ENCODE measurements around the gene MAPK9.

The MAPK9 gene

DNA sequence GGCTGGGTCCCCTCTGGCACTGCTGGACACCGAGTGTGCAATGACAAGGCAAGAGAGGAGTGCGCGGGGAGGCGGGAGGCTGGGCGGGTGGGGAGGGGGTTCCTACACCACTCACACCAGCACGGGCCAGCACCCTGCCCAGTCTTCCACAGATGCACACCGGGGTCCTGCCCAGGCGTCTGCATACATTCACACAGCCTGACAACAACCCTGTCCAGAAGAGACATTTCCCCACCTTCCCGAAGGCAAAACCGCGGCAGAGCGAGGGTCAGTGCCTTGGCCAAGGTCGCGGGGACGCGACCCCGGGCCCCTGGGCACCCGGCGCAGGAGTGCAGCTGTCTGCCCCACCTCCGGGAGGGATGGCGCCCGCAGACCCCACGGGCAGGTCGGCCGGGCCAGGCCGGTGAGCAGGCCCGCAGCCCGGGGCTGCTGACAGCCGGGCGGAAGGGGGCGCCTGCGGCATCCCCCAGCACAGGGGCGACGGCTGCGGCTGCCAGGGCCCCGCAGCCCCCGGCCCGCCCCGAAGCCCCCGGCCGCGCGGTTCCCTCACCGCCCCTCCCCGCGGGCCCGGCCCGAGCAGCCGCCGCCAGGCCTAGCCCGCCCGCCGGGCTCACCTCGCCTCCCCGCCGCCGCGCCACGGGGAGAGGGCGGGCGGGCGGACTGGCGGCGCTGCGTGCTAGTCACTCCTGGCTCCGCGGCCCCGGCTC, 496 bp downstream of the MAPK9 start:
- DNase-seq, result no peak

DNA sequence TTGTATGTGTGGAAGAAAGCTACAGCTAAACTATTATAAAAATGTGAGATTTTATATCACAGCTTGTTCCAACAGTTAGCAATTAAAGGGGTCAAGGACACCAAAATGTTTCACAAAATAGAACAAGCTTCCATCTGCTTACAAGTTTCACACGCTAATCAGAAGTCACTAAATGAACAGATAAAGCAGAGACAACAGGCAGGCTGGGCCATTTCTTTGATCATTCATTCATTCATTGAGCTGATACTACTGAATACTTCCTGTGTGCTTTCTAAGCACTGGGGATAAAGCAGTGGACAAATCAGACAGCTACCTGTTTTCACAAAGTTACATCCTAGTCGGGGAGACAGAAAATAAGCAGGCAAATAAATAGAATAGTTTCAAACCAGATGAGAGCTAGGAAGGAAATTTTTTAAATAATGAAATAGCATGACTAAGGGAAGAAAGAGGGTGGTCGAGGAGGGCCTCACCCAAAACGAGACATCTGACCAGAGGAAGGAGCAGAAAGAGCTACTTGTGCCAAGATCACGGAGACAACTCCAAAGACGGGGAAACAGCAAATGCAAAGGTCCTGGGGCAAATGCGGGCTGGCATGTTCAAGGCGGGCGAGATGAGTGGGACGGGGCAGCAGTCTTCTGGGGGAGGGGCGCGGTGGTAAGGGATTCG, 1.2 kb downstream of the MAPK9 start:
- DNase-seq, result no peak

DNA sequence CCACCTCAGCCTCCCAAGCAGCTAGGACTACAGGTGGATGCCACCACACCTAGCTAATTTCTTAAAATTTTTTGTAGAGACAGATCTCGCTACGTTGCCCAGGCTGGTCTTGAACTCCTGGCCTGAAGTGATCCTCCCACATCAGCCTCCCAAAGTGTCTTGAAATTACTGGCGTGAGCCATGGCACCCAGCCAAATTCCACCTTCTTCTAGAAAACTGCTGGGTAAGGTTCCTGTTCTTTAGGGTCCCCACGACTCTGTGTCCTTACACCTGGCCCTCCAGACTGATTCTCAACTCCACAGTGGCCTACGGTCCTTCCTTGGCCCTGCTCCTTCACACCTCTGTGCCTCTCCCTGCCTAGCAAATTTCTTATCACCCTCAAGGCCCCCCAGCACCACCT, 1.9 kb downstream of the MAPK9 start:
- DNase-seq, result no peak

DNA sequence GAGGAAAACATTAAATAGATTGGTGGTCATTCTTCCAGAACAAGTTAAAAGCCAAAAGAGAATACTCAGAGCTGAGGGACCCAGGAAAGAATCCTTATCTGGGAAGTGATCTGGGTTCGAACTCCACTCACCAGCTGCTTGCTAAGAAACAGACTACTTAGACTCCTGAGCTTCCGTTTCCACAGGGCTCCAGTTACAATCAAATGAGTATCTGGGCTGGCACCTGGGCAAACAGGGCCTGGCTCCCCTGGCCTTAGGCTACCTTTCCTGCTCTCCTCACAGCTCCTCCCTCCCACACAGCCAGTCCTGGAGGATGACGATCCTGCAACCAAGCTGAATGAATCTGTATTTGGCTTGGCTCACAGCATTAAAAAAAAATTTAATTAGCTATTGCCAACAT, 2.5 kb downstream of the MAPK9 start:
- no peak for DNase-seq

DNA sequence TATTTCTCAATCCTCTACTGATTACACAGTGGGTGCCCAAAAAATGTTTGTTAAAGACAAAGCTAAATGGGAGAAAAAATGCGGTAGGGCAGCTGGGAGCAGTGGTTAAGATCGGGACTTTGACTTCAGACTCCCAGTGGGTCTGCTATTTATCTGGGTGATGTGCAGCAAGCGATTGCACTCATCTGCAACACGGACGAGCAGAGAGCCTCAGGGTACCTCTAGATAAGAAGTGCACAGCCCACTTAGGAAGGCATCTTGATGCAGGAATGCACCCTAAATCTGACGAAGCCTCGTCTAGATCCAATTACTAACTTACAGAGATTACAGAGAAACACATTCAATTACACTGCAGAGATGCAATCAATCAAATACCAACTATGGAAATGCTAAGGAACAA, 4.0 kb downstream of the MAPK9 start:
- no peak for DNase-seq

DNA sequence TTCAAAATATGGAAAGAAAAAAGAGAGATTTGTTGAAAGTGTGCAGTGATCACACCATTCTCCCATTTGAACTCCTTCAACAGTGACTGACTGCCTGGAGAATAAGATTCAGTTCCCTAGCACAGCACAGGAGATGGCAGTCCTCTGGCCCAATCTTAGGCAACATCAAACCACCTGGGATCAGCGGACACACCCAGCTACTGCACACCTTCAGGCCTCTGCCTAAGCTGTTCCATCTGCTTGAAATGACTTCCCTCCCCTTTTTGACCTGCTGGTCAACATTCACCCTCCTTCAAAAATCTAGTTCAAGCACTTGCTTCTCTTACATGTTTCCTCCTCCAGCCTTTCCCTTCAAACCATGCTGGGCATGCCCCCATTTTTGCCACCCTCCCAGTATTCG, 4.5 kb downstream of the MAPK9 start:
- DNase-seq, result no peak

DNA sequence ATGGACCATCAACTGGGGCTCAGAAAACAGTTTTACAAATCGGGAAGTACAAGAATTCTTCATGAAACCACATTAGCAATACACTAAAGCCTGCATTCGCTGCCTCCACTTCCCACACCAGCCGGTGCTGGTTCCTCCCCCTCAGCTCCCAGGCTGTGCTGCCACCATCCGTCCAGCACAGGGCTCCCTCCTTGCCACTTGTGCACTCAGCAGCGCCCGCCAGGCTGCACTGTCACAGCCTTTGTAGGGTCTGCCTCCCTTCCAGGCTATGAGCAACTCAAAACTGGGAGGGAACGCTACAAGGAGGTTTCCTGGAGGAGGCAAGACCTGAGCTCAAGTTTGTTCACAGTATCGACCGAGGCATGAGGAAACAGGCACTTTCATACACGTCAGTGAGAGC, 7.7 kb downstream of the MAPK9 start:
- no peak for DNase-seq

DNA sequence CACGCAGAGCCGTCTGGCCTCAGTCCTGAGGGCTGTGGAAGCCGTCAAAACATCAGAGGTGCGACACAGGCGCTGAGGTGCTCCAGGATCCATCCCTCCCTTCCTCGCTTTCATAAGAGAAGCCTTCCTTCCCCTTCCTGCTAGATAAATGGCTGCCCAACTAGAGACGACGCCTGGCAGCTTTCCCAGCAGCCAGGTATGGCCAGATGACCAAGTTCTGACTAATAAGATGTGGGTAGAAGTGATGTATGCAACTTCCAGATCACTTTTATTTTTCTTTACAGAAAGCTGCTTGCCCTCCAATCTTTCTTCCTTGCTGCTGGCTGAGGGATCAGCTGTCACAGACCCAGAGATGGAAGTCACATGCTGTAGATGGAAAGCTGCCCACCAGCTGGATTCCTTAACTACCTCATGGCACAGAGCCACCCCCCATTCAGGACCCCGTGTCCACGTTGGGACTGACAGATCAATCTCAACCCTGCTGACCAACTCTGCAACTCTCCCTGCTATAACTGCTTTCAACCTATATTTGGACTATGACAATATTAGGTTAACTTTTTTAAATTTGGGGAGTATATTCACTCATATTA, 8.8 kb downstream of the MAPK9 start:
- DNase-seq, result no peak

DNA sequence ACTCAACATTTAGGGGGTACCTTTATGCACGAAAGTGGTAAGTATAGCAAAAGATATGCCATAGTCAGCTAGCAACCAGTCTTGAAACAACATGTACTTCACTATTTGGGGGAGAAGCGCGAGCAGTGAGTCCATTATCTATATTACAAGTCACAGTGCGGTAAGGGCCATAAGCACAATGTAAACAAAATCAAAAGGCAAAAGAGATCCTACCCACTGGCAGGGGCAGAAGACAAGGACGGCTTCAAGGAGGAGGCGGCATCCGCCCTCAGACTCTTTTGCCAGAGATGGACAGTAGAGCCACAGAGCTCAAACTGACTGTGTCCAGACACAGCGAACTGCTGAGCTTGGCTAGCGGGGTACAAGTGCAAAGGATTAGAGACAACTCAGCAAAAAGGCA, 9.6 kb downstream of the MAPK9 start:
- no peak for DNase-seq

DNA sequence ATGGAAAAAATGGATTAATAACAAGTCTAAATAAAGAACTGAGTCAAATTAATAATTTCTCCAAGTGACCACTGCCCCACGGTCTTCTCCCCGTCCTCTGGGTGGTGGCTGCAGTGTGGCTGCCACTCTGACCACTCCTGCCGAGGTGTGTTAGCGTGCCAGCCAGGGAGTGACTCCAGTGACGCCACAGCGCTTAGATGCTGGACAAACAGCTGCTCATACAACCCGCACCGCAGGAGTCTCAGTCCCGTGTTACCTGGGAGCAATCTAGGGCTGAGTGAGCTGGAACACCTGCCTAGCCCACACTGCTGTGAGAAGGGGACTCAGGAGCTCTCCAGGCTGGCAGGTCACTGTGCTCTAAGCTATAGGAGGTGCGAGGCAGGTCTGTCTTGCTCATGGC, 10.2 kb downstream of the MAPK9 start:
- DNase-seq, result no peak

DNA sequence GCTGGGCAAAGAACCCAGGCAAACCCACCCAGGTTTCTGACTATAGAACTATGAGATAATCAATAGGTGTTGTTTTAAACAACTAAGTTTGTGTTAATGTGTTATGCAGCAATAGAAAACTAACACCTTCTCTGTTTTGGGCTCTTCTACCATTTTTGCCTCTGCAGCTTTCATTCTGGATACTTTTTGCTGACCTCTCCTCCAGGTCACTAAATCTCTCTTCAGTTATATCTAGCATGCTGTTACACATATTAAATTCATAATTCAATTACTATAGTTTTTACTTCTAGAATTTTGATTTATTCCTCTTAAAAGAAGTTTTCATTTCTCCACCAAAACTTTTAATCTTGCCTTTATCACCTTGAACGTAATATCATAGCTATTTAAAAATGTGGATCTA, 17.2 kb downstream of the MAPK9 start:
- DNase-seq, result no peak

DNA sequence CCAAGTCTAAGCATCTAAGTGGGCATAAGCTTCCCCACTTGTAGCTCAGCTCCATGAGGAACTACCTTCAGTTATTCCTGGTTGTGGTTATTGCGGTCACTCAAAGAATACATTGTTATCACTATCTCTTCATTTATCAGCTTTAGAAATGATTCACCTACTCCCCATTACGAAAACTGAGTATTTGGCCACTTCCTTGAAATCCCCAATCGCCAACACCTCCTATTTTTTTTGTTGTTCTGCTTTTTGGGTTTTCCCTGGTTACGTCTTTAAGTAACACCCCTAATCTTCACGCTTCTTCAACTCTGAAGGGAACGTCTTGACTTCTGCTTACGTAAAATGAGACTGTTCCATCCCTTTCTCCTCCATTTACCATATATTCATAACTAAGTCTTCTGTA, 20.7 kb downstream of the MAPK9 start:
- no peak for DNase-seq

DNA sequence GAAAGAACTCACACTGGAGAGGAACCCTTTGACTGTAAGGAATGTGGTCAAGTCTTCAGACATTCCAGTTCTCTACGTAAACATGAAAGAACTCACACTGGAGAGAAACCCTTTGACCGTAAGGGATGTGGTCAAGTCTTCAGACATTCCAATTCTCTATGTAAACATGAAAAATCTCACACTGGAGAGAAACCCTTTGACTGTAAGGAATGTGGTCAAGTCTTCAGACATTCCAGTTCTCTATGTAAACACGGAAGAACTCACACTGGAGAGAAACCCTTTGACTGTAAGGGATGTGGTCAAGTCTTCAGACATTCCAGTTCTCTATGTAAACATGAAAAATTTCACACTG, 32.6 kb downstream of the MAPK9 start:
- no peak for DNase-seq

DNA sequence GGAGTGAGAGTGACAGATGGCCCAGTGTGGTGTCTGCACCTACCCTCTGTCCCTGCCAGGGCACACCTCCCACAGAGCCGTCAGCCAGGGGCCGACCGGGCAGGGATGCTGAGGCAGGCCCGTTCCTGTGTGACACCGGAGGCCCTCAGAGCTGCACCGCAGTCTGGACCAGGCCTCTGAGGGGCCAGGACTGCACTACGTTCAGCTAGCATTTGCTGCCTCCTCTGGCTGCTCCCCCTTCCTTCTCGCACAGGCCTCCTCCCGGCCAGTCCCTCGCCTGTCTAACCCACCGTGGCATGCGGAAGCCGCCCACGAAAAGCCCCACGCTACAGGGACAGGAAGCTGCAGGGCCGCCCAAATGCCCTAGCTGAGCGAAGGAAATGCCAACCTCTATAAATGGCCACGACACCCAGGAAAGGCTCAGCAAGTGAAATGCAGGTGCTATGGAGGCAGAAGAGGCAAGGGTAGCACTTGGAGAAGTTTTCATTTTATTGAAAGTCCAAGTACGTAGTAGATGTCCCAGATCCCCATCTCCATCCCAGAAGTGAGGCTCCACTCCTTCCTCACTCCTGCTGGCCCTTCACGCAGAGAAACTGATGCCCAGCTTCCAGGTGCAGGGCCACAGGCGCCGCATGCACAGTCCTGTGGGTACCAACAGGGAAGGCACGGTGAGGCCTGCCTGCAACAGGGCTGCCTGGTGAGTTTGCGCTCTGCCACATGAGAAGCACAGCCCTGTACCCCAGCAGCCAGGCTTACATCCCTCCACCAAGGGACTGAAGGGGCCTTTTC, 38.7 kb downstream of the MAPK9 start:
- no peak for DNase-seq

DNA sequence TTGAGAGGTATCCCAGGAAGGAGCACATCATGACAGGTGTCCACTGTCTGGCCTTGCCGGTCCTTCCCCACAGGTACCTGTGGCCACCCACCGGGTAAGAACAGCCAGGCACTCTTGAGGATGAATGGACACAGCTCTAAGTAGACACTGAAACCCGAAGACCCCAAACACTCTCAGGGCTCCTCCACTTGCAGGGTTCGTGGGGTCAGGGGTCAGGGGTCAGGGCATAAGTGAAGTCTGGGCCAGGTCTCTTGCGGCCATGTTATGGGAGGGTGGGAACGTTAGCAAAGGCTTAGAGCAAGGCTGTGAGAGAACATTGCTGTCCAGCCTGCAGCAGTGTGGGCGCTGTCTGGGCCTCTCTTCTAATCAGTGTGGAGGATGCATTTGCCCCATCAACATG, 40.0 kb downstream of the MAPK9 start:
- no peak for DNase-seq

DNA sequence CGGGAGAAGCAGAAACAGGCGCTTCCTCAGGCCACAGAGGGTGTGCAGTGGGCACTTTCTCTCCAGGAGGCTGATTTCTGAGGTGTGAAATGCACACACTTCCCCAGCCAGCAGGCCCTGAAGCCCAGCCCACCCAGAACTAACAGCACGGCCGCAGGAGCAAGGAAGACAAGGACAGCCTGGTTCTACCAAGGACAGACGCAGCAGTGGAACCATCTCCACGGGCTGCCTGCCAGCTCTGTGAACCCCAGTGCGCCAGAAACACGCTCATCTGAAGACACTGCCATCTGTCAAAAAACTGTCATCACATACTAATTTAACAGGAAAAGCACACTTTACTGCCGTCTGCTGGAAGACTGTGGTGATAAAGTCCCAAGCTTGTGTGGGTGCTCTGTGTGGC, 40.7 kb downstream of the MAPK9 start:
- no peak for DNase-seq

DNA sequence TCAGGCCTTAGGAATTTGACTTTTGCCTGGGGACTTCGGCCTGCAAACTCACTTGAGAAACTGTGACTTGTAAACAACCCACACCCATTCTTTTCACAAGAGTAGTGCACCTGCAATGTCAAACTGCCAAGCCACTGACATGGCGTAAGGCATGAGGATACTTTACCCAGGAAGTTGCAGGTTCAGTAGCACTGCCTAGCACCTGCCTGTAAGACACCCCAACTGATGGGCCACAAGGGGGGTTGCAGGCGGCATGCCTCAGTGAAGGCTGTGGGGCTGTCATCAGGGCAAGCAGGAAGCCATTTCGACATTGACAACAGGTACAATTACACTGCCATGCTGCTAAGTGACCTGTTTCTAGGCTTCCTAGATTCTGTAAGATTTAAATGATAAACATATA, 41.6 kb downstream of the MAPK9 start:
- no peak for DNase-seq

DNA sequence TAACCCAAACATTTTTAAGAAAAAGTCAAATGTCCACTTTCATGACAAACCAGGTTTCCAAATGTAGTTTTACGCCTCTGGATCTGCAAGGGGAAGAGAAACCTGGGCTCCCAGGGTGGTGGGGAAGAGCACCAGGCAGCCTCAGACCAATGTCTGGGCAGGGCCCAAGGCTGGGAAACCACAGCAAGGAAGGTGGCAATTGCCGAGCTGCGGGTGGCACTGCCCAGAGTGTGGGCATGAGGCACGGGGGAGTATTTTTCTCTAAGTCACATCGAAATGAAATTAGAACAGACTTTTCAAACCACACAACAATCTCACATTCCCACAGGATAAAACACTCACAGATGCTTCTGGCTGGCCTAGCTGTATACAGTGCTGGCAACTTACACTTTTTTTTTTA, 50.3 kb downstream of the MAPK9 start:
- no peak for DNase-seq

DNA sequence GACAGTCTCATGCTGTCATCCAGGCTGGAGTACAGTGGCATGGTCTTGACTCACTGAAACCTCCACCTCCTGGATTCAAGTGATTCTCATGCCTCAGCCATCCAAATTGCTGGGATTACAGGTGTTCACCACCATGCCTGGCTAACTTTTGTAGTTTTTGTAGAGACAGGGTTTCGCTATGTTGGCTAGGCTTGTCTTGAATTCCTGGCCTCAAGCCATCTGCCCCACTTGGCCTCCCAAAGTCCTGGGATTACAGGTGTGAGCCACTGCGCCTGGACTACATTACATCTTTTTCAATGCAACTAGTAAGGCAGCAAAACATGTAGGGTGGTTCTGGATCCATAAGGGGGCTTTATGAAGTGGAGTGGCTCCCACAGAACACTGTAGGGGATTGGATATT, 53.3 kb downstream of the MAPK9 start:
- no peak for DNase-seq

DNA sequence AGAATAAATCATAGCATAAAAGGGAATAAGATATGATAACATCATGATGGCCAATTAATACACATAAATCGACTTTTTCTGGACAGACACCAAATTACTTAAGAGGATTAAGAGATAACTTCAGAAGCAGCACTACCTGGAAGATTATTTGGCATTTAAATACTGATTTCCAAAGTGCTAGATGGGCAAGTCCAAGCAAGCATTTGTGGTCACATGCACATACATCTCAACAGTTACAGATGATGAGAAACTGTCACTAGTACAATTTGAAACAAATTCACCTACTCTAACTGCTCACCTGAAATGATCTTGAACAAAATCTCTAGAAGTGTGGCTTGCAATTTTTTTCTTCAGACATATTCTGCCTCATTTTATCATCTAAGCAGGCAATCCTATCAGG, 56.0 kb downstream of the MAPK9 start:
- no peak for DNase-seq

DNA sequence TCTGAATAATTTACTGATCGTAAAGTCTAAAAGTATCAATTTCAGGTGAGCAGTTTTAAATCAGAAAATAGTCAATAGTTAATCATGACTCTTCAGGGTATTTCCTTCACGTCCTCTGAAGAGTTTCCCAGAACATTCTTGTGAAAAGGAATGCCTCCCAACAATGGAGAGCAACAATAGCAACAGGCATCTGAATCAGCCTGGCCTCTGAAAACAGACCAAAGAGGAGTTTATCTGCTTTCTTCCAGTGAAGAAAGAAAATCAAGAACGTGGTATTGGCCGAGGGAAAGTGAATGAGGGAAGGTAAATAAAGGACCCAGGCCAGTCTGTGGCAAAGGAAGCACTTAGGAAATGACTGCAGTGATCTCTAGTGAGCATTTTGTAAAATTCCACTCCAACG, 56.8 kb downstream of the MAPK9 start:
- DNase-seq, result no peak

DNA sequence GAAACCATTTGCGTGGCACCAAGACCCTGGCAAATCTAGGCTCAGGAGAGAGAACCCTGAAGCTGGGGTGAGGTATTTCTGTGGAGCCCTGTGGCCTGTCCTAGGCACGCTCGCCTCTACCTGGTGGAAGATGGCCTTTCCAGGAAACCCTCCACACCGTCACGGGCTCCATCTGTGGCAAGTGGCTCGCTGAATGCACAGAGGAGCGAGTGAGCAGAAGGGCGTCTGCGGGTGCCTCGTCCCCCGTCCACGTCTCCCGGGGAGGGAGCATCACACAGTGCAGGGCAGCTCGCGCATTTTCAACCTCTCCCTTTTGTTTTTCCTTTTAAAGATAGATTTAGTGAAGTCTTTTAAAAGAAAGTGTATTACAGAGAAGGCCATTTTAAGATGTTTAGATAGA, 57.6 kb downstream of the MAPK9 start:
- no peak for DNase-seq

DNA sequence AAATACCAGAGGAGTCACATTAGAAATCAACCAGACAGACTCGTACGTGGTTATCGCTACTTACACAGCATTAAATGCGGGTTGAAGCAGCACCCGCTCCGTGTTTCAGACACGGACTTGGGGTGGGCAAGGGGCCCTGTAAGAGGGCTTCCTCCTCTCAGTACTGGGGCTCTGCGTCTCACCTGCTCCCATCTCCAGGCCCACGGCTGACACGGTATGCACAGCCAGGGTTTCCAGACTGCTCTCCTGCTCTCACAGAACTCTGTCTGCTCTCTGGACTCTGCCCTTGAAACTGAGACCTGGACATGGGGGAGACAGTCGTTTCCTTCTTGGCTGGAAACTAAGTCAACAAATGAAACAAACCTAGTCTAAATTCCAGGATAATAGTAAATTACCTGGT, 58.2 kb downstream of the MAPK9 start:
- DNase-seq, result no peak

DNA sequence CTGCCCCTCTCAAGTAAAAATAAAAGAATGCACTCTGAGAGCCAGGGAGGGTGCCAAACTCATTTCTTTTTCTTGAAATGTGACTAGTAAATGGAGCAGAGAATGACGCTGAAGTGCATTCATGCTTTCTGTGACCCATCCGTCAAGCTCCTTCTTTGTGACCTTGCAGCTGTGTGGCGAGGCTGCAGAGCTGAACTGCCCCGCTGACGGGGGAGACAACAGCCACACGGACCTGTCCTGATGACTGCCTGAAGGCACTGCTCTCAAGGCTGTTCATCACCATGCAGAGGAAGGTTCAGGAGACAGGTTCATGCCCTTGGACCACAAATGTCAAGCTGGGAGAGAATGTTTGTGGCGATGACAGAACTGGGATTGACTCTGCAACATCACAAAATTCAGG, 61.9 kb downstream of the MAPK9 start:
- DNase-seq, result no peak

All from NCI-H2227 treated with DMSO at 0.1 percent for 48 hours (cell line).